ENCODE measurements around the gene LRRC75A. TPM values are rescaled to one million over a fixed set of nuclear protein-coding genes. Genes with fewer than 3 reads are reported as not detected.

Gene LRRC75A
- total and polyA plus RNA-seq, 2 of the 13 experiments (the other 11 are each of a cell fraction or from before 2014, with no cell fraction given): 0.03 TPM; not detected in 1

- TF ChIP-seq ZFX (CRISPR knock-in tag; IDR thresholded peaks at IDR 0.05; ENCODE audit: low read depth) (peak; percentile 93), HINFP (CRISPR knock-in tag; IDR thresholded peaks at IDR 0.05; ENCODE audit: low read depth) (peak; percentile 26; the same call in 1 of the 2 replicates), AGO2 (optimal IDR thresholded peaks at IDR 0.05; ENCODE audit: low read depth, low read length) (peak; percentile 100), DMTF1 (CRISPR knock-in tag; IDR thresholded peaks at IDR 0.05) (peak; percentile 43; the same call in 1 of the 2 replicates), ISL2 (CRISPR knock-in tag; IDR thresholded peaks at IDR 0.05) (peak; percentile 48; the same call in 1 of the 2 replicates), ZNF136 (CRISPR knock-in tag; IDR thresholded peaks at IDR 0.05; ENCODE audit: low read depth) (no peak), RXRA (CRISPR knock-in tag; IDR thresholded peaks at IDR 0.05) (peak; percentile 21; the same call in 1 of the 2 replicates), HMGXB3 (CRISPR knock-in tag; IDR thresholded peaks at IDR 0.05; ENCODE audit: borderline replicate concordance) (peak; percentile 81; the same call in 1 of the 2 replicates), ZNF354B (CRISPR knock-in tag; IDR thresholded peaks at IDR 0.05) (no peak), ZNF841 (CRISPR knock-in tag; IDR thresholded peaks at IDR 0.05; ENCODE audit: borderline replicate concordance) (no peak), E2F1 (CRISPR knock-in tag; IDR thresholded peaks at IDR 0.05) (peak; percentile 74), GRHL1 (CRISPR knock-in tag; conservative IDR thresholded peaks at IDR 0.05) (no peak), DNMT3B (CRISPR knock-in tag; conservative IDR thresholded peaks at IDR 0.05) (peak; percentile 37; the same call in 1 of the 2 replicates), MTA3 (CRISPR knock-in tag; IDR thresholded peaks at IDR 0.05) (no peak), SRSF1 (optimal IDR thresholded peaks at IDR 0.05; ENCODE audit: low read depth, low read length) (peak; percentile 62)
Measured at GRCh38 chr17:16438557-16439302, 53.3 kb downstream of the LRRC75A start (continued).
